ENCODE data around the gene TSSC4. TPM values are rescaled to one million over a fixed set of nuclear protein-coding genes. Genes with fewer than 3 reads are reported as not detected.

Gene TSSC4
- total RNA-seq, 6 experiments from 2014 or later, result 47.4 to 74.7 (median 62.8) TPM

DNA sequence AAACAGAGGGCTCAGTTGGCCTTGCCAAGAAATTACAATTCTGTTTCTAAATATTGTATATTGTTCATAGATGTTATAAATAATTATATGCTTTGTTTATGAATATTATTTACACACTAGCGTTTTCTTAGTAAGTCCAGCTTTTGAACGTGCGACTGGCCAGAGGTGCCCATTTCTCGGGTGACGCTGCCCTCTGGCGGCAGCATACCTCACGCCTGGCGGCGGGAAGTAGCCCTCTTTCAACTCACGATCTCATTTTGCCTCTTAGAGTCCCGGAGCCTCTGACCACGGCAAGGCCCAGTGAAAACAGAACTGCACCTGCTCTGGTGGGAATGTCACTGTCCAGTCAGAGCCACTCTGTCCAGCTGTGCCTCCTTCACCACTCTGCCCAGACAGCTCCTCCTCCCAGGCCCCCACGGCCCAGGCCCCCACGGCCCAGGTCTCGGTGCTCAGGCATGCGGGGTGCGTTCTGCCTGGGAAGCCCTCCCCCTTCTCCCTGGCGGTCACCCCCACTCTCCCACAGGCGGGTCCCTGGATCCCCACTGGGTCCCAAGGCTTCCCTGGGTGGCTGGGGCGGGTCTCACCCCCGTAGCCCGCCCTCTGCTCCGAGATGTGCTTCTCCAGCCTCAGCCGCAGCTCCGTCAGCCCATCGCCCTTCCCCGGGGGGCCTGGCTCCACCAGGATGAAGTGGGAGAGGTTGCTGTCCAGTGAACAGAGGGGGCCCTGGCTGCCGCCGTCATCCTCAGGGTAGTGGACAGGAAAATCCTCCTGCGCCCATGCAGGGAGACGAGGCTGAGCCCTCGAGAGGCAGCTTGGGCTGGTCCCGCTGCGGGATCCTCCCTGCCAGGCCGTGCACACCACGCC, 19.3 kb downstream of the TSSC4 start:
- TF ChIP-seq, protein P1, sequence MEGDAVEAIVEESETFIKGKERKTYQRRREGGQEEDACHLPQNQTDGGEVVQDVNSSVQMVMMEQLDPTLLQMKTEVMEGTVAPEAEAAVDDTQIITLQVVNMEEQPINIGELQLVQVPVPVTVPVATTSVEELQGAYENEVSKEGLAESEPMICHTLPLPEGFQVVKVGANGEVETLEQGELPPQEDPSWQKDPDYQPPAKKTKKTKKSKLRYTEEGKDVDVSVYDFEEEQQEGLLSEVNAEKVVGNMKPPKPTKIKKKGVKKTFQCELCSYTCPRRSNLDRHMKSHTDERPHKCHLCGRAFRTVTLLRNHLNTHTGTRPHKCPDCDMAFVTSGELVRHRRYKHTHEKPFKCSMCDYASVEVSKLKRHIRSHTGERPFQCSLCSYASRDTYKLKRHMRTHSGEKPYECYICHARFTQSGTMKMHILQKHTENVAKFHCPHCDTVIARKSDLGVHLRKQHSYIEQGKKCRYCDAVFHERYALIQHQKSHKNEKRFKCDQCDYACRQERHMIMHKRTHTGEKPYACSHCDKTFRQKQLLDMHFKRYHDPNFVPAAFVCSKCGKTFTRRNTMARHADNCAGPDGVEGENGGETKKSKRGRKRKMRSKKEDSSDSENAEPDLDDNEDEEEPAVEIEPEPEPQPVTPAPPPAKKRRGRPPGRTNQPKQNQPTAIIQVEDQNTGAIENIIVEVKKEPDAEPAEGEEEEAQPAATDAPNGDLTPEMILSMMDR (IDR thresholded peaks at IDR 0.05), result peak; percentile 91
- Mint-ChIP-seq H3K4me3 (0 out of 2 replicates have a peak overlapping the region, but pooled peaks have one; percentile 32), H3K36me3 (ENCODE audit: low read depth) (no peaks in the 10 kb centered on the region), H3K27ac (no peak overlapping the region), H3K4me1 (ENCODE audit: low read depth) (no peaks in the 10 kb centered on the region), H3K27me3 (ENCODE audit: insufficient read depth) (peaks cover 7% of the 10 kb centered on the region; the same call in 1 of the 2 replicates), H3K9me3 (no peaks in the 10 kb centered on the region)
- peak; percentile 59 for DNase-seq

DNA sequence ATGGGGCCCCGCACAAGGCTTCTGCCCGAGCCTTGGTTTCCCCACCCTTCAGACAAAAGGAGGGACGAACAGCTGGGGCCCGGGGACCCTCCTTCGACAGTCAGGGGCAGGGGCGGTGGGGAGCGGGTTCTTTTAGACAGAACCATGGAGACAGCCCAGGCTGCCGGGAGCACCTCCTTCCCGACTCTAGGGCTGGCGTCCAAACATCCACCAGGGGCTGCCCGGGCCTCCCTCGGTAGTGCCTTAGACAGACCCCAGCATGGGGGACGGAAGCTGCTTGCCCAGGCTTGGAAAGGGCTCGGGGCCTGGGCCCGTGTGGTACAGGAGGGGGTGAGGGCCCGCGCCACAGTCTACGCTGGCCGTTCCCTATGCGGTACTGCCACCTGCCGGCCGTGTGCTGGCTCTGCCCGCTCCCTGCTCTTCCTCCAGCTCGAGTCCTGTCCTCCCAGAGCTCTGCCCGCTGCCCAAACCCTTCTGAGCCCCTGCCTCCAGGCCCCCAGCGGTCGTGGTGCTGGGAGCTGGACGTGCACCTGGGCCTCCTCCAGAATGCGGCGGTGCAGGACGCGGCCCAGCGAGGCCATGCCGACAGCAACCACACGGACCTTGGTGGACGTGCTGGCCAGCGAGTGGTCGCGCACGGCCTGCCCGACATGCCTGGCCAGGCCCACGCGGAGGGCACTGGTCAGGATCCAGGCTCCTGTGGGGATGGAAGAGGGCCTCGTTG, 20.1 kb downstream of the TSSC4 start:
- Mint-ChIP-seq H3K4me3 (no peak overlapping the region), H3K9me3 (no peaks in the 10 kb centered on the region), H3K27ac (no peak overlapping the region), H3K4me1 (ENCODE audit: low read depth) (no peaks in the 10 kb centered on the region), H3K36me3 (ENCODE audit: low read depth) (no peaks in the 10 kb centered on the region), H3K27me3 (ENCODE audit: insufficient read depth) (peaks cover 9% of the 10 kb centered on the region; the same call in 1 of the 2 replicates)
- TF ChIP-seq, protein P1 (IDR thresholded peaks at IDR 0.05), result peak; percentile 95
- DNase-seq, result peak; percentile 22

- H3K4me1 Mint-ChIP-seq (ENCODE audit: low read depth), result no peaks in the 10 kb centered on the region
- no peak overlapping the region for H3K4me3 Mint-ChIP-seq
- no peaks in the 10 kb centered on the region for H3K9me3 Mint-ChIP-seq
- no peak overlapping the region for H3K27ac Mint-ChIP-seq
- peaks cover 9% of the 10 kb centered on the region for H3K27me3 Mint-ChIP-seq (ENCODE audit: insufficient read depth)
- no peaks in the 10 kb centered on the region for H3K36me3 Mint-ChIP-seq (ENCODE audit: low read depth)
- DNase-seq, result no peak
- TF ChIP-seq, protein P1 (IDR thresholded peaks at IDR 0.05), result no peak
Measured at GRCh38 chr11:2421226-2421994, 20.9 kb downstream of the TSSC4 start.

- Mint-ChIP-seq H3K27ac (no peak overlapping the region), H3K4me3 (no peak overlapping the region), H3K9me3 (no peaks in the 10 kb centered on the region), H3K4me1 (ENCODE audit: low read depth) (no peaks in the 10 kb centered on the region), H3K27me3 (ENCODE audit: insufficient read depth) (peaks cover 5% of the 10 kb centered on the region), H3K36me3 (ENCODE audit: low read depth) (no peaks in the 10 kb centered on the region)
- TF ChIP-seq, protein P1 (IDR thresholded peaks at IDR 0.05), result no peak
- no peak for DNase-seq
Measured at GRCh38 chr11:2421996-2422395, 21.4 kb downstream of the TSSC4 start.

GRCh38 chr11:2422461-2423156, 22.1 kb downstream of the TSSC4 start:
- Mint-ChIP-seq H3K4me1 (ENCODE audit: low read depth) (no peaks in the 10 kb centered on the region), H3K36me3 (ENCODE audit: low read depth) (no peaks in the 10 kb centered on the region), H3K4me3 (no peak overlapping the region), H3K27ac (no peak overlapping the region), H3K27me3 (ENCODE audit: insufficient read depth) (peaks cover 7% of the 10 kb centered on the region), H3K9me3 (no peaks in the 10 kb centered on the region)
- TF ChIP-seq, protein P1 (IDR thresholded peaks at IDR 0.05), result no peak
- DNase-seq, result no peak
